Caco-2 (cell line): ENCODE measurements around the gene ELMO2. TPM values are rescaled to one million over a fixed set of nuclear protein-coding genes. Genes with fewer than 3 reads are reported as not detected.

Experiments
- BruUV-seq: library from RNA; stranded (reverse); fragments of 400-500 nt; replicated peaks from 2 replicates; lab custom pipeline; 2021; lab: Mats Ljungman, UMichigan
- CTCF ChIA-PET: fragments of 300-600 bp; sonication (Branson Sonifier 250); formaldehyde crosslinking; loops from one replicate; lab custom pipeline; 2022; ENCODE audit warnings: antibody characterized with exemption; lab: Charles Lee
- POLR2A ChIA-PET: fragments of 300-600 bp; sonication (Branson Sonifier 250); formaldehyde crosslinking; loops from one replicate; lab custom pipeline; 2022; ENCODE audit warnings: antibody characterized with exemption; lab: Charles Lee
- DNase-seq, 2 experiments: peaks; one replicate each; pipeline versions ENCODE4 v3.0.0 to v3.0.0-alpha.2; 2020 to 2022
- H3K27me3 ChIP-seq: replicated peaks from 2 replicates; pipeline ENCODE4 v1.6.0; 2011; ENCODE audit warnings: low read length; ENCODE audit not compliant: control insufficient read depth, insufficient read depth
- H3K36me3 ChIP-seq: 2 replicates; pipeline ENCODE4 v1.5.1; 2011; ENCODE audit warnings: low read length; ENCODE audit not compliant: control insufficient read depth, insufficient read depth
- H3K4me1 ChIP-seq: fragments of 250-450 bp; sonication (Bioruptor Pico); 2 replicates; pipeline ENCODE4 v1.5.1; 2020; ENCODE audit warnings: mild to moderate bottlenecking
- H3K4me3 ChIP-seq: 2 replicates; pipeline ENCODE4 v1.5.1; 2011; ENCODE audit warnings: low read depth, mild to moderate bottlenecking, control low read depth, low read length
- H3K9me3 ChIP-seq: fragments of 250-450 bp; sonication (Bioruptor Pico); 2 replicates; pipeline ENCODE4 v1.5.1; 2020; ENCODE audit warnings: mild to moderate bottlenecking, moderate library complexity
- H3K27ac Mint-ChIP-seq: one replicate; pipeline ENCODE4 v1.8.0; 2022; ENCODE audit warnings: mixed read lengths; ENCODE audit not compliant: unreplicated experiment
- H3K27me3 Mint-ChIP-seq: one replicate; pipeline ENCODE4 v1.8.0; 2022; ENCODE audit warnings: mixed read lengths; ENCODE audit not compliant: insufficient read depth, unreplicated experiment
- H3K36me3 Mint-ChIP-seq: one replicate; pipeline ENCODE4 v1.8.0; 2022; ENCODE audit warnings: mild to moderate bottlenecking, mixed read lengths; ENCODE audit not compliant: insufficient read depth, unreplicated experiment
- H3K4me1 Mint-ChIP-seq: one replicate; pipeline ENCODE4 v1.8.0; 2022; ENCODE audit warnings: low read depth, mixed read lengths; ENCODE audit not compliant: unreplicated experiment
- H3K4me3 Mint-ChIP-seq: one replicate; pipeline ENCODE4 v1.8.0; 2022; ENCODE audit warnings: mild to moderate bottlenecking, moderate library complexity, mixed read lengths; ENCODE audit not compliant: unreplicated experiment
- H3K9me3 Mint-ChIP-seq: one replicate; pipeline ENCODE4 v1.8.0; 2022; ENCODE audit warnings: mixed read lengths; ENCODE audit not compliant: unreplicated experiment
- intact Hi-C: fragments of 100-400 bp; cut with micrococcal nuclease; formaldehyde crosslinking; loops from one replicate; pipeline ENCODE4 v1.10.0; 2022; ENCODE audit not compliant: unreplicated experiment
- total RNA-seq: library from RNA; stranded (reverse); gene quantifications from 2 replicates; pipeline ENCODE4 v1.2.3, GENCODE V29; 2022
- TF ChIP-seq, protein P1 (sequence below), 2 experiments: fragments of 200-600 bp in 1 of 2; IDR thresholded peaks; 1 replicate in 1 of 2; 2 replicates in 1 of 2; pipeline versions ENCODE4 v1.5.1 to v1.8.0; 2011 to 2022; ENCODE audit warnings: antibody characterized with exemption in 1 of 2, control low read depth in 1 of 2, inconsistent platforms in 1 of 2, low read depth in 1 of 2, low read length in 1 of 2, mild to moderate bottlenecking in 1 of 2, moderate library complexity in 1 of 2; ENCODE audit not compliant: insufficient read depth in 1 of 2, severe bottlenecking in 1 of 2, unreplicated experiment in 1 of 2

The ELMO2 gene
- total RNA-seq, 1 experiment from 2014 or later = 82.4 TPM

DNA sequence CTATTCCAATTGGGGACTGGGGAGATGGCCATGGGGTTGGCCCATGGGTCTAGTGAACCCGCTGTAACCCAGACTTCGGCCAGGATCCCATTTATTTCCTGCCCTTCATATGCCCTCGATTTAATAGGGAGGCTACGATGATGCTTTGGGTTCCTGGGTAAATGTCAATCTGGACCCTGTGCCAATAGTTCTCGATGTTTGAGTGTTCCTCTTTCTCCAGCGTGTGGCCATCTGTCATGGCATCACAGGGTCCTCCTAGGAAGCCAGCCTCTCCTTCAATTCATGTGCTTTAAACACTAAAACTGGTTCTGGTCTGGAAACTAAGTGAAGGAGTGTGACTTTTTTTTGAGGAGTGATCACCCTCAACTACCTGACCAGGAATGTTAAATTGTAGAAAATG is 28.7 kb upstream of the ELMO2 start:
- no TSS peak for BruUV-seq
- CTCF ChIA-PET = no interaction called here
- intact Hi-C loops = no loop called here
- Mint-ChIP-seq H3K9me3 (no peaks in the 10 kb centered on the region), H3K27ac (no peak overlapping the region), H3K4me1 (no peaks in the 10 kb centered on the region), H3K27me3 (peaks cover 13% of the 10 kb centered on the region), H3K36me3 (no peaks in the 10 kb centered on the region), H3K4me3 (no peak overlapping the region)
- no peaks in the 10 kb centered on the region for H3K27me3 ChIP-seq
- no peaks in the 10 kb centered on the region for H3K4me1 ChIP-seq
- TF ChIP-seq, protein P1, sequence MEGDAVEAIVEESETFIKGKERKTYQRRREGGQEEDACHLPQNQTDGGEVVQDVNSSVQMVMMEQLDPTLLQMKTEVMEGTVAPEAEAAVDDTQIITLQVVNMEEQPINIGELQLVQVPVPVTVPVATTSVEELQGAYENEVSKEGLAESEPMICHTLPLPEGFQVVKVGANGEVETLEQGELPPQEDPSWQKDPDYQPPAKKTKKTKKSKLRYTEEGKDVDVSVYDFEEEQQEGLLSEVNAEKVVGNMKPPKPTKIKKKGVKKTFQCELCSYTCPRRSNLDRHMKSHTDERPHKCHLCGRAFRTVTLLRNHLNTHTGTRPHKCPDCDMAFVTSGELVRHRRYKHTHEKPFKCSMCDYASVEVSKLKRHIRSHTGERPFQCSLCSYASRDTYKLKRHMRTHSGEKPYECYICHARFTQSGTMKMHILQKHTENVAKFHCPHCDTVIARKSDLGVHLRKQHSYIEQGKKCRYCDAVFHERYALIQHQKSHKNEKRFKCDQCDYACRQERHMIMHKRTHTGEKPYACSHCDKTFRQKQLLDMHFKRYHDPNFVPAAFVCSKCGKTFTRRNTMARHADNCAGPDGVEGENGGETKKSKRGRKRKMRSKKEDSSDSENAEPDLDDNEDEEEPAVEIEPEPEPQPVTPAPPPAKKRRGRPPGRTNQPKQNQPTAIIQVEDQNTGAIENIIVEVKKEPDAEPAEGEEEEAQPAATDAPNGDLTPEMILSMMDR (IDR thresholded peaks at IDR 0.05; ENCODE audit: insufficient read depth in 1 of 2, low read depth in 1 of 2, low read length in 1 of 2, severe bottlenecking in 1 of 2, unreplicated experiment in 1 of 2) = no peak
- POLR2A ChIA-PET = no interaction called here
- no peaks in the 10 kb centered on the region for H3K9me3 ChIP-seq
- DNase-seq = no peak
- H3K4me3 ChIP-seq = no peak overlapping the region
- H3K36me3 ChIP-seq = no peaks in the 10 kb centered on the region

DNA sequence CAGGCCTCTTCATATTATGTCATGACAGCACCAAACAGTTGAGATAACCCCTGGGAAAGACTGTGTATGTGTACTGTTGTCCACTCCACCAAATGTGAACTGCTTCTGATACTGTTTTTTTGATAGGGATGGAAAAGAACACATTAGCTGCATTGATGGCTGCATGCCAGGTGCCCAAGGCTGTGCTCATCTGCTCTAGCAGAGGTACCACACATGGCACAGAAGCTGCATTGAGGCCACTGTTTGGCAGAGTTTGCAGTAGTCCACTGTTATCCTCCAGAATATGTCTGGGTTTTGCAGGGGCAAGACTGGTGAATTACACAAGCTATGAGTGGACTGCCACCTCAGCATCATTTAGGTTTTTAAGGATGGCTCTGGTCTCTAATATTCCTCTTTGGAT is 28.2 kb upstream of the ELMO2 start:
- H3K36me3 Mint-ChIP-seq = no peaks in the 10 kb centered on the region
- Histone ChIP-seq H3K27me3 (no peaks in the 10 kb centered on the region), H3K36me3 (no peaks in the 10 kb centered on the region), H3K4me3 (no peak overlapping the region), H3K4me1 (no peaks in the 10 kb centered on the region), H3K9me3 (no peaks in the 10 kb centered on the region)
- no peak overlapping the region for H3K27ac Mint-ChIP-seq
- peaks cover 17% of the 10 kb centered on the region for H3K27me3 Mint-ChIP-seq
- no peak overlapping the region for H3K4me3 Mint-ChIP-seq
- H3K9me3 Mint-ChIP-seq = no peaks in the 10 kb centered on the region
- ChIA-PET CTCF (no interaction called here), POLR2A (no interaction called here)
- no peaks in the 10 kb centered on the region for H3K4me1 Mint-ChIP-seq
- TF ChIP-seq, protein P1 (IDR thresholded peaks at IDR 0.05; ENCODE audit: insufficient read depth in 1 of 2, low read depth in 1 of 2, low read length in 1 of 2, severe bottlenecking in 1 of 2, unreplicated experiment in 1 of 2) = no peak
- no TSS peak for BruUV-seq
- DNase-seq = no peak
- intact Hi-C loops = no loop called here

DNA sequence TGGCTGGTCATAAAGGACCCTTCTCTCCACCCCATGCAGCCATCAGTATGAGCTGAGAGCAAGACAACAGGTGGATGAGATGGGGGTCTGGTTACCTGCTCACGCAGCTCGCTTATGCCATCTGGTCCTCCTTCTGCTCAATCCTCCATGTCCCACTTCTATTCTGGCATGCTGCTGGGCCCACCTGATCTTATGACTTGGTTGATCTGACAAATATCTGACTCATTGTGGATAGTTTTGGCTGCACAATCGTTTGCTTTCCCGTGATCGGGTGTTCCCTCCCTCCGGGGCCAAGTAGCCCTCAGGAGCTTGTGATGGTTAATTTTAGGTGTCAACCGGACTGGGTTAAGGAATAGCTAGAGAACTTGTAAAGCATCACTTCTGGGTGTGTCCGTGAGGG is 26.6 kb upstream of the ELMO2 start:
- TF ChIP-seq, protein P1 (IDR thresholded peaks at IDR 0.05; ENCODE audit: insufficient read depth in 1 of 2, low read depth in 1 of 2, low read length in 1 of 2, severe bottlenecking in 1 of 2, unreplicated experiment in 1 of 2) = no peak
- Mint-ChIP-seq H3K4me3 (no peak overlapping the region), H3K9me3 (no peaks in the 10 kb centered on the region), H3K4me1 (no peaks in the 10 kb centered on the region), H3K27ac (no peak overlapping the region), H3K27me3 (peaks cover 22% of the 10 kb centered on the region), H3K36me3 (no peaks in the 10 kb centered on the region)
- ChIA-PET CTCF (interaction anchor here (0.6 to 0.7 kb wide), 2 partner anchors 312 to 410 kb away, joined by 3 read pairs; no protein-coding TSS in a partner anchor), POLR2A (no interaction called here)
- no peaks in the 10 kb centered on the region for H3K36me3 ChIP-seq
- no peaks in the 10 kb centered on the region for H3K9me3 ChIP-seq
- no peak for DNase-seq
- BruUV-seq = no TSS peak
- no peaks in the 10 kb centered on the region for H3K4me1 ChIP-seq
- intact Hi-C loops = no loop called here
- no peak overlapping the region for H3K4me3 ChIP-seq
- no peaks in the 10 kb centered on the region for H3K27me3 ChIP-seq
